Spleen (tissue), 7 donors: ENCODE results near the gene DPP9.

Experiments
- POLR2AphosphoS5 ChIP-seq, 3 donors: sonication (generic); formaldehyde crosslinking; IDR thresholded peaks; one replicate each; pipeline ENCODE4 v1.5.1; 2017; ENCODE audit warnings: antibody characterized with exemption in 3 of 3
- TF ChIP-seq, protein P1 (sequence below), 11 experiments: fragments of 200-600 bp in 7 of 11; fragments of 450-650 bp in 4 of 11; sonication (generic) in 4 of 11; IDR thresholded peaks in 8 of 11; conservative IDR thresholded peaks in 3 of 11; 1 replicate in 7 of 11; 2 replicates in 4 of 11; pipeline versions ENCODE4 v1.4.0 to v1.8.0; 2016 to 2021; ENCODE audit warnings: antibody characterized with exemption in 11 of 11, inconsistent platforms in 4 of 11, mild to moderate bottlenecking in 1 of 11
- donor health status: DM: no; HTN: no; CAD: no; lungs with moderate emphysema.
- donor health status: DM: no; HTN: no; CAD: no.
- donor health status: DM: no; HTN: no; CAD: no.

- TF ChIP-seq, protein P1, sequence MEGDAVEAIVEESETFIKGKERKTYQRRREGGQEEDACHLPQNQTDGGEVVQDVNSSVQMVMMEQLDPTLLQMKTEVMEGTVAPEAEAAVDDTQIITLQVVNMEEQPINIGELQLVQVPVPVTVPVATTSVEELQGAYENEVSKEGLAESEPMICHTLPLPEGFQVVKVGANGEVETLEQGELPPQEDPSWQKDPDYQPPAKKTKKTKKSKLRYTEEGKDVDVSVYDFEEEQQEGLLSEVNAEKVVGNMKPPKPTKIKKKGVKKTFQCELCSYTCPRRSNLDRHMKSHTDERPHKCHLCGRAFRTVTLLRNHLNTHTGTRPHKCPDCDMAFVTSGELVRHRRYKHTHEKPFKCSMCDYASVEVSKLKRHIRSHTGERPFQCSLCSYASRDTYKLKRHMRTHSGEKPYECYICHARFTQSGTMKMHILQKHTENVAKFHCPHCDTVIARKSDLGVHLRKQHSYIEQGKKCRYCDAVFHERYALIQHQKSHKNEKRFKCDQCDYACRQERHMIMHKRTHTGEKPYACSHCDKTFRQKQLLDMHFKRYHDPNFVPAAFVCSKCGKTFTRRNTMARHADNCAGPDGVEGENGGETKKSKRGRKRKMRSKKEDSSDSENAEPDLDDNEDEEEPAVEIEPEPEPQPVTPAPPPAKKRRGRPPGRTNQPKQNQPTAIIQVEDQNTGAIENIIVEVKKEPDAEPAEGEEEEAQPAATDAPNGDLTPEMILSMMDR (IDR thresholded peaks at IDR 0.05 in 8 of 11, conservative IDR thresholded peaks at IDR 0.05 in 3 of 11): no peak
- peak in 1 of 3 donors; percentile 32 for TF ChIP-seq POLR2AphosphoS5 (IDR thresholded peaks at IDR 0.05)
These were observed 13.4 kb downstream of the DPP9 start for GRCh38 chr19:4710281-4710600.
